Activated CD8-positive, alpha-beta memory T cell treated with anti-CD3 and anti-CD28 coated beads, Interleukin-2, amount 50 U/mL, for 1 hour (primary cell): ENCODE data around the gene ITIH1.

Experiments used
- DNase-seq: peaks from one replicate; pipeline ENCODE4 v3.0.0-alpha.2; 2020; ENCODE audit errors: extremely low read depth

Gene ITIH1

GRCh38 chr3:52816654-52817053, 39.3 kb downstream of the ITIH1 start:
- DNase-seq, result no peak

DNA sequence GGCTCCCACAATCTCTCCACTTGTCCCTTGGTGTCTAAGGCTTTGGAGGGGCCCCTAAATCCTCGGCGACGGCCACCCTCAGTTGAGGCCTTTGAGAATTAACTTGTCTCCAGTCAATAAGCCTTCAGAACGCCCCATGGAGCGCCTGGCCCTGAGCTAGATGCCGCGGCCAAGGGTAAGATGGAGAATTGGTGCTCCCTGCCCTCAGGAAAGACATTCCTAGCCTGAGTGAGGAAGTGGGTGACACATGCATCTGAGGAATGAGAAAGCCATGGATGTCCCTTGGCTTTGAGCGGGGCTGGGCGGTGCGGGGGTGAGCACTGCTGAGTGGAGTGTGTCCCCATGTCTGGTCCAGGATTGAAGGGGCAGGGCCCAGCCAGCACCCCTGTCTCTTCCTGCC, 39.8 kb downstream of the ITIH1 start:
- DNase-seq, result no peak

DNA sequence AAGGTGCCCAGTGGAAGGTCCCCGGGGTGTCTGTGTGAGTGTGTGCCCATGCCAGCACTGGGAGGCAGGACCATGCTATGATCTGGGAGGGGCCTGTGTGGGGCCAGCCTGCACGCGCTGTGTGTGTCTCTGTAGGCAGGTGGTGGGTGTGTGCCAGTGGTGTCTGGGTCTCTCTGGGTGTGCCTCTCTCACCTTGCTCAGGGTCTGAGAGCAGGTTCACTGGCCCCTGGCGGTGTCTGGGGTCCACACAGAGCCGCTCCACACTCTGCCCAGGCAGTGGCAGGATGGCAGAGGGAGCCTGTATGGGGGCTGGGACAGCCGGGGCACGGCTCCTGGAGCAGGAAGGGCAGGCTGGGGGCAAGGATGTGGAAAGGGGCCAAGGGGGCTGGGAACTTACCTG, 40.5 kb downstream of the ITIH1 start:
- no peak for DNase-seq

DNA sequence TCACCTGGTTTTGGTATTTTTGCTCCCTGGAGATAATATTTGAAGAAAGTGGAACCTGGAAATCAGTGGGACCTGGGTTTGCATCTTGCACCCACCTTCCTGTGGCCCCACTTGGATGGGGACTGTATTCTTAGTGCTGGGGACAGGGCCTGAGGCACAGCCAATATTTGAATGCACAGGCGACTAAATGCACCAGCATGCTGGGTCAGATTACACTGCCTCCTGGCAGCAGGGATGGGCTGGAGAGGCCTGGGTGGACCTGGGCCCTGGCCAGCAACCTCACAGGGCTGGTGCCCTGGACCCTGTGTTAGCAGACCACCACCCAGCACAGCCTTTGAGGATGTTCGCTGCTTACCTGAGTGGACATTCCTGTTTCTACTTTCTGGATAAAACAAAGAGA, 42.5 kb downstream of the ITIH1 start:
- DNase-seq, result no peak

- no peak for DNase-seq
Measured at GRCh38 chr3:52820736-52821135, 43.3 kb downstream of the ITIH1 start.

GRCh38 chr3:52822363-52822762, 45.0 kb downstream of the ITIH1 start:
- DNase-seq, result no peak

GRCh38 chr3:52824037-52824436, 46.6 kb downstream of the ITIH1 start:
- no peak for DNase-seq

GRCh38 chr3:52827441-52827840, 50.0 kb downstream of the ITIH1 start:
- no peak for DNase-seq

GRCh38 chr3:52827866-52828376, 50.5 kb downstream of the ITIH1 start:
- no peak for DNase-seq

- DNase-seq, result no peak
Measured at GRCh38 chr3:52829482-52829881, 52.1 kb downstream of the ITIH1 start.

GRCh38 chr3:52829906-52830463, 52.6 kb downstream of the ITIH1 start:
- DNase-seq, result no peak

GRCh38 chr3:52830535-52831258, 53.3 kb downstream of the ITIH1 start, which contains the start of gene ITIH4:
ITIH4 (minus strand) TSS chr3:52830672; CDS start chr3:52830642, 30 bp downstream.
- no peak for DNase-seq

GRCh38 chr3:52831500-52832301, 54.3 kb downstream of the ITIH1 start:
- DNase-seq, result no peak

GRCh38 chr3:52833202-52833601, 55.8 kb downstream of the ITIH1 start:
- no peak for DNase-seq

DNA sequence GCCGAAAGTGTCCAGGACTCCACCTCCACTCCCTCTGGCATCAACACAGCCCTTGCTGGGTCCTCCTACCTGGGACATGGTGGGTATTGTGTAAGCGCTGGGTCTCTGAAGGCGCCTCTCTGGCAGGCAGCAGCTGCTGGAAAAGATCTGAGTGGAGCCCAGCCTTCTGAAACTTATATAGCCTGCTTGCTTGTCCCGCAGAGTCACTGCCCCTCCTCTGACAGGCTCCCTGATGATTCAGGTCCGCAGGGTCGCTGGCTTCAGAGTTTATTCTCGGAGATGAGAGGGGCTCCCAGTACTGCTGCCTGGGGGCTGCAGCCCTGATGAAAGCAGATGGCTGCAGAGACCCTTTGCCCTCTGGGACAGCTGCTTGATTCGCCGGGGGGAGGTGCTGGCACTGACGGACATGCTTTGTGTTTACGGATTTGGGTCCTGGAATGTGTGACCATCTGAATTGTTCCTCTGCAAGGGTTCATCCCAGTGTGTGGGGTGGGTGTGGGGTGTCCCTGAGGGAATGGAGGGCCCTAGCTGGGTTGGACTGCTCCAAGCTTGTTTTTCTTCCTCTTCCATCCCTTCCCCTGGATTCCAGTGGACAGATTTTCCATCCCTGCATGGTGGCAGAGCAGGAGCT, 57.6 kb downstream of the ITIH1 start, which contains the start of gene MUSTN1:
Gene MUSTN1, minus strand, starts transcription at position 149 of the 631 bp plus-strand sequence. Its CDS starts 71 bp downstream, at position 78.
- DNase-seq, result no peak

DNA sequence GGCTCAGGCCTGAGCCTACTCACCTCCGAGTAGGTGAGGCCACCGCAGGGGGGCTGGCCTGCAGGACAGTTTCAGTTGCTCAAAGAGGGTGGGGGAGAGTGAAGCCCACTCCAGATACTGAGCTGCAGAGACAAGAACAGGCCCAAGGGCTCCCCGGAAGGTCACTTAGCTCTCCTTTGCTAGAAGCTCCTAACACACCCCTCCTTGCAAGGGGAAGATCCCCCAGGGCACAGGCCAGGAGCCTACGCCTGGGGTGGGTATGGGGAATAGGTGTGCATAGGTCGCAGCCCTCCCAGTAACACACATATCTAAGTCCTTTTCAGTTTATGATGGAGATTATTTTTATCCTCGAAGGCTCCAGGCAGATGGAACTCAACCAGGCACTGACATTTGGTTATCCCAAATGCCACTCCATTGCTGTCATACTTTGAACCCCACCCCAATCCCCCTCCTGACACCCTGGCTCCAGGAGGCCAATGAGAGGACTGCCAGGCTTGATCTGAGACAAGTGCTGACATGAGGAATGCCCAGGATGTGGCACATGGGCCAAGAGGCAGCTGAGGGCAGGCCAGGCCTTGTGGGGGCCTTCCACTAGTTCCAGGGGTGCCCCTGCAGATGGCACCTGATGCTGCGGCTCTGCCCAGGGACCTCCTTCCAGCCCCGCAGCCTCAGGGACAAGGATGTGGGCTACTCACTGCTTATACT, 58.5 kb downstream of the ITIH1 start:
- no peak for DNase-seq

- DNase-seq, result no peak
Measured at GRCh38 chr3:52836471-52836845, 59.1 kb downstream of the ITIH1 start.

DNA sequence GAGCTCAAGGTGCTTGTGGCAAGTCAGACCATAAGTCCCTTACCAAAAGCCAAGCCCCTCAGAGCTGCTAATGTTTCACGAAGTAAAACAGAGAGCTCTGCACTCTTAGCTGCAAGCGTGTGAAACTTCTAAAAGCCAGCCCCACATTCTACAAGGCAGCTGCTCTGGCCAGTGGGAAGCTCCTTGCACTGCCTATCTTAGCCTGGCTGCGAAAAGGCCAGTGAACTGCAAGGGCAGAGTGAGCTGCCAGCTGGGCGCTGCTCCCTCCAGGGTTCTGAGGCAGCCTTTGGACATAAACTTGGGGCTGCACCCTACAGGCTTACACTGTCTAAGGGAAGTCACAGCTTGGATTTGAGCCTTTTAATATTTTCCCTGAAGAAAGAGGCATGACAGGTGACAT, 59.6 kb downstream of the ITIH1 start:
- DNase-seq, result no peak

GRCh38 chr3:52838561-52839267, 61.3 kb downstream of the ITIH1 start:
- no peak for DNase-seq

GRCh38 chr3:52839268-52839575, 61.8 kb downstream of the ITIH1 start:
- DNase-seq, result no peak
